Mucosa of descending colon (tissue), 3 donors: ENCODE results near the gene ZNF790. TPM values are rescaled to one million over a fixed set of nuclear protein-coding genes. Genes with fewer than 3 reads are reported as not detected.

ENCODE experiments used
- ATAC-seq: fragments of 200-7000 bp; cut with Tn5 transposase; one replicate; pipeline ENCODE4 v1.9.1; 2020; ENCODE audit warnings: mild to moderate bottlenecking, moderate library complexity
- DNase-seq, 3 donors: peaks; one replicate each; pipeline ENCODE4 v3.0.0-alpha.2; 2020
- H3K36me3 ChIP-seq: fragments of 200-600 bp; one replicate; pipeline ENCODE4 v1.8.0; 2021; ENCODE audit warnings: low read depth, mild to moderate bottlenecking
- H3K4me1 ChIP-seq: fragments of 200-600 bp; one replicate; pipeline ENCODE4 v1.8.0; 2021; ENCODE audit warnings: low read depth, mild to moderate bottlenecking
- H3K4me3 ChIP-seq: fragments of 200-600 bp; one replicate; pipeline ENCODE4 v1.8.0; 2021; ENCODE audit warnings: mild to moderate bottlenecking
- H3K9me3 ChIP-seq: fragments of 200-600 bp; one replicate; pipeline ENCODE4 v1.8.0; 2021; ENCODE audit warnings: mild to moderate bottlenecking
- CTCF ChIP-seq: fragments of 200-600 bp; IDR thresholded peaks from one replicate; pipeline ENCODE4 v1.8.0; 2022; ENCODE audit warnings: antibody characterized with exemption, mild to moderate bottlenecking
- intact Hi-C, 2 donors: fragments of 100-400 bp; cut with DNase I in 1 of 2; cut with micrococcal nuclease in 1 of 2; formaldehyde crosslinking; loops; one replicate each; pipeline versions ENCODE4 v1.11.0 to v1.11.1; 2022; cut with DNase I, micrococcal nuclease
- total RNA-seq, 3 donors: library from RNA; stranded (reverse); fragmentation: NEBNext Ultra II Directional in 2 of 3; extraction: Animal tissue kit (Norgen Biotek cat#: 25700) in 2 of 3; gene quantifications; one replicate each; pipeline versions ENCODE4 v1.2.1 to v1.2.4, GENCODE V29; 2021 to 2023
- donor health status: DM: no; HTN: no; CAD: no; lungs with moderate emphysema.
- donor health status: DM: no; HTN: no; CAD: no.
- donor health status: DM: no; HTN: yes; CAD: no.

Gene ZNF790
- total RNA-seq, 3 donors from 2014 or later = 3.4 to 8.8 (median 4.9) TPM

GRCh38 chr19:36775768-36776167 is 62.4 kb downstream of the ZNF790 start:
- H3K4me1 ChIP-seq = peaks cover 4% of the 10 kb centered on the region
- peaks cover 63% of the 10 kb centered on the region for H3K9me3 ChIP-seq
- intact Hi-C loops = no loop called here
- no peak for DNase-seq
- no peaks in the 10 kb centered on the region for H3K36me3 ChIP-seq
- no peak overlapping the region for H3K4me3 ChIP-seq
- no peak for ATAC-seq
- no peak for TF ChIP-seq CTCF

- ATAC-seq (no peak), DNase-seq (no peak)
- H3K4me3 ChIP-seq = peak overlapping the region; percentile 64
- intact Hi-C loops = no loop called here
- peaks cover 68% of the 10 kb centered on the region for H3K9me3 ChIP-seq
- H3K4me1 ChIP-seq = peaks cover 4% of the 10 kb centered on the region
- TF ChIP-seq CTCF = no peak
- H3K36me3 ChIP-seq = no peaks in the 10 kb centered on the region
These were observed 65.0 kb downstream of the ZNF790 start for GRCh38 chr19:36773223-36773579.

- ATAC-seq = peak; percentile 98
- Histone ChIP-seq H3K9me3 (peaks cover 66% of the 10 kb centered on the region), H3K36me3 (no peaks in the 10 kb centered on the region), H3K4me3 (peak within 1 kb of the TSS; percentile 64), H3K4me1 (peaks cover 4% of the 10 kb centered on the region)
- intact Hi-C loops = no loop called here
- no peak for TF ChIP-seq CTCF
- peak; percentile 95 to 98 (median 95) for DNase-seq
These were observed 65.6 kb downstream of the ZNF790 start, which contains the start of gene ZNF850 for GRCh38 chr19:36772311-36773222. Gene ZNF850 (minus strand): TSS chr19:36772807. CDS start chr19:36762606, 10,201 bp downstream.

GRCh38 chr19:36771261-36772231 is 66.6 kb downstream of the ZNF790 start:
- peaks cover 69% of the 10 kb centered on the region for H3K9me3 ChIP-seq
- ATAC-seq (peak; percentile 19), DNase-seq (peak; percentile 49 to 68 (median 58))
- TF ChIP-seq CTCF = no peak
- intact Hi-C loops = no loop called here
- H3K4me1 ChIP-seq = peaks cover 4% of the 10 kb centered on the region
- H3K4me3 ChIP-seq = no peak overlapping the region
- no peaks in the 10 kb centered on the region for H3K36me3 ChIP-seq

Other genes starting within 250 kb of the ZNF790 start
- gene ZNF382, start 233.1 kb downstream of the ZNF790 start, total RNA-seq = 10 to 100 TPM in 1 of 3 donors, 1 to 10 TPM in 1, under 1 TPM in 1; 0.78 to 15.4 (median 1.2) TPM
- 1 to 10 TPM; 3.3 to 8.4 (median 6.6) TPM for gene ZNF461, start 171.6 kb downstream of the ZNF790 start, total RNA-seq
- 1 to 10 TPM; 2.9 to 8.3 (median 3.8) TPM for gene ZNF567, start 150.8 kb downstream of the ZNF790 start, total RNA-seq
- gene ZNF850, start 65.6 kb downstream of the ZNF790 start, total RNA-seq = 1 to 10 TPM; 2.1 to 3.8 (median 2.9) TPM
- gene ZNF345, start 12.5 kb upstream of the ZNF790 start, total RNA-seq = 1 to 10 TPM; 3.4 to 7.8 (median 5.8) TPM
- gene ZNF829, start 77.9 kb upstream of the ZNF790 start, total RNA-seq = 1 to 10 TPM in 2 of 3 donors, under 1 TPM in 1; 0.99 to 3.3 (median 1.4) TPM
- 10 to 100 TPM in 1 of 3 donors, 1 to 10 TPM in 2; 3.8 to 14.2 (median 4.3) TPM for gene ZNF568, start 77.9 kb upstream of the ZNF790 start, total RNA-seq
- gene ZNF420, start 240.0 kb upstream of the ZNF790 start, total RNA-seq = 10 to 100 TPM in 1 of 3 donors, 1 to 10 TPM in 2; 2.3 to 14.5 (median 6.9) TPM